SK-N-SH (cell line): Measurements from ENCODE around the gene TPSAB1. TPM values are rescaled to one million over a fixed set of nuclear protein-coding genes. Genes with fewer than 3 reads are reported as not detected.
A peak's percentile ranks its signal among the peaks of the same experiment; 100 is the strongest.

Experiments
- CTCF ChIA-PET: fragments of 300-600, 350-600 bp; formaldehyde crosslinking; extraction: SDS; loops from one replicate; lab custom pipeline; 2021; lab: Yijun Ruan, JAX
- POLR2A ChIA-PET: fragments of 350-600 bp; sonication (Branson Sonifier 250); formaldehyde crosslinking; extraction: SDS; loops from one replicate; lab custom pipeline; 2020; ENCODE audit warnings: antibody characterized with exemption, inconsistent platforms; lab: Yijun Ruan, JAX
- DNase-seq: peaks from one replicate; pipeline ENCODE4 v3.0.0; 2012
- H2AFZ ChIP-seq: fragments of 200-600 bp; sonication (generic); 2 replicates; pipeline ENCODE4 v1.8.1; 2016; ENCODE audit warnings: antibody characterized with exemption, mild to moderate bottlenecking, low read depth
- H3F3A ChIP-seq: fragments of 200-600 bp; sonication (generic); replicated peaks from 2 replicates; pipeline ENCODE3; 2016; ENCODE audit warnings: antibody characterized with exemption, mild to moderate bottlenecking; ENCODE audit not compliant: insufficient read depth
- H3K27ac ChIP-seq, 2 experiments: fragments of 200-500 bp in 1 of 2; fragments of 200-600 bp in 1 of 2; sonication (Bioruptor generic) in 1 of 2; sonication (generic), shearing (Covaris generic) in 1 of 2; 2 replicates each; pipeline versions ENCODE4 v1.5.1 to v1.6.1; 2014 to 2016; ENCODE audit warnings: low read depth in 2 of 2, inconsistent platforms in 1 of 2, low read length in 1 of 2, mild to moderate bottlenecking in 1 of 2, mixed read lengths in 1 of 2
- H3K27me3 ChIP-seq: fragments of 200-600 bp; sonication (generic), shearing (Covaris generic); 2 replicates; pipeline ENCODE4 v1.6.1; 2016; ENCODE audit warnings: mixed run types; ENCODE audit not compliant: insufficient read depth
- H3K36me3 ChIP-seq, 2 experiments: fragments of 200-500 bp in 1 of 2; fragments of 200-600 bp in 1 of 2; sonication (Bioruptor generic) in 1 of 2; sonication (generic) in 1 of 2; replicated peaks in 1 of 2; 2 replicates each; pipeline versions ENCODE3 to v1.5.1; 2014 to 2016; ENCODE audit warnings: low read length in 1 of 2, mild to moderate bottlenecking in 1 of 2; ENCODE audit not compliant: insufficient read depth in 2 of 2, control insufficient read depth in 1 of 2
- H3K4me1 ChIP-seq, 2 experiments: fragments of 200-500 bp in 1 of 2; fragments of 200-600 bp in 1 of 2; sonication (Bioruptor generic) in 1 of 2; sonication (generic), shearing (Covaris generic) in 1 of 2; 2 replicates each; pipeline versions ENCODE4 v1.5.1 to v1.6.1; 2014 to 2016; ENCODE audit warnings: low read depth in 1 of 2, low read length in 1 of 2, mixed run types in 1 of 2; ENCODE audit not compliant: insufficient read depth in 2 of 2, control insufficient read depth in 1 of 2
- H3K4me2 ChIP-seq: fragments of 200-600 bp; sonication (generic), shearing (Covaris generic); 2 replicates; pipeline ENCODE4 v1.6.1; 2017; ENCODE audit warnings: mixed run types
- H3K4me3 ChIP-seq, 2 experiments: fragments of 200-500 bp in 1 of 2; fragments of 200-600 bp in 1 of 2; sonication (Bioruptor generic) in 1 of 2; sonication (generic), shearing (Covaris generic) in 1 of 2; 2 replicates each; pipeline versions ENCODE4 v1.5.1 to v1.8.1; 2014 to 2016; ENCODE audit warnings: low read depth in 2 of 2, inconsistent platforms in 1 of 2, low read length in 1 of 2, mild to moderate bottlenecking in 1 of 2, mixed read lengths in 1 of 2, moderate library complexity in 1 of 2
- H3K79me2 ChIP-seq: fragments of 200-600 bp; sonication (generic); 2 replicates; pipeline ENCODE4 v1.8.1; 2017; ENCODE audit warnings: mild to moderate bottlenecking; ENCODE audit not compliant: insufficient read depth
- H3K9ac ChIP-seq: fragments of 200-600 bp; sonication (generic); 2 replicates; pipeline ENCODE4 v1.6.1; 2017; ENCODE audit warnings: mixed run types
- H3K9me2 ChIP-seq: fragments of 200-600 bp; sonication (generic); 2 replicates; pipeline ENCODE4 v1.6.1; 2017; ENCODE audit warnings: mixed run types
- H3K9me3 ChIP-seq: fragments of 200-600 bp; sonication (generic); 2 replicates; pipeline ENCODE4 v1.6.1; 2017; ENCODE audit warnings: mixed run types, mild to moderate bottlenecking, moderate library complexity
- H4K20me1 ChIP-seq: fragments of 200-600 bp; sonication (generic); 2 replicates; pipeline ENCODE4 v1.6.1; 2017; ENCODE audit warnings: mild to moderate bottlenecking, mixed run types; ENCODE audit not compliant: insufficient read depth
- CTCF ChIP-seq: fragments of 200-600 bp; sonication (generic); IDR thresholded peaks from 2 replicates; pipeline ENCODE4 v1.6.1; 2017; ENCODE audit warnings: antibody characterized with exemption, mild to moderate bottlenecking, moderate library complexity
- ELF1 ChIP-seq: IDR thresholded peaks from 2 replicates; pipeline ENCODE4 v1.4.0; 2012
- EZH2phosphoT487 ChIP-seq: fragments of 200-600 bp; sonication (generic); IDR thresholded peaks from 2 replicates; pipeline ENCODE4 v1.6.1; 2017; ENCODE audit warnings: low read depth, mixed run types, mild to moderate bottlenecking, antibody characterized with exemption, moderate library complexity, borderline replicate concordance
- FOSL2 ChIP-seq: IDR thresholded peaks from 2 replicates; pipeline ENCODE4 v1.4.0; 2012; ENCODE audit warnings: low read depth, mild to moderate bottlenecking, moderate library complexity, borderline replicate concordance
- FOXJ3 ChIP-seq: sonication (generic); formaldehyde crosslinking; IDR thresholded peaks from 2 replicates; pipeline ENCODE4 v1.5.1; 2020; ENCODE audit warnings: mild to moderate bottlenecking, missing genetic modification reagents
- JUND ChIP-seq: IDR thresholded peaks from 2 replicates; pipeline ENCODE4 v1.4.0; 2012
- MAX ChIP-seq: IDR thresholded peaks from 2 replicates; pipeline ENCODE4 v1.4.0; 2012; ENCODE audit warnings: low read depth
- MEF2A ChIP-seq: IDR thresholded peaks from 2 replicates; pipeline ENCODE4 v1.4.0; 2012; ENCODE audit warnings: low read depth, borderline replicate concordance
- MXI1 ChIP-seq: IDR thresholded peaks from 2 replicates; pipeline ENCODE4 v1.6.1; 2012; ENCODE audit warnings: mild to moderate bottlenecking, low read depth, low read length, improper control_type of control experiment
- NFIC ChIP-seq: IDR thresholded peaks from 2 replicates; pipeline ENCODE4 v1.4.0; 2012; ENCODE audit warnings: borderline replicate concordance
- NRF1 ChIP-seq: IDR thresholded peaks from 2 replicates; pipeline ENCODE4 v1.6.1; 2012; ENCODE audit warnings: low read depth, mild to moderate bottlenecking, low read length
- RAD21 ChIP-seq: IDR thresholded peaks from 2 replicates; pipeline ENCODE4 v1.6.1; 2012; ENCODE audit warnings: mild to moderate bottlenecking, low read length
- RFX5 ChIP-seq: IDR thresholded peaks from 2 replicates; pipeline ENCODE4 v1.6.1; 2012; ENCODE audit warnings: mild to moderate bottlenecking, improper control_type of control experiment, low read length
- RXRA ChIP-seq: IDR thresholded peaks from 2 replicates; pipeline ENCODE4 v1.4.0; 2012; ENCODE audit warnings: low read depth, mild to moderate bottlenecking, borderline replicate concordance
- SIN3A ChIP-seq: IDR thresholded peaks from 2 replicates; pipeline ENCODE4 v1.6.1; 2012; ENCODE audit warnings: low read depth, mild to moderate bottlenecking, low read length, moderate library complexity, borderline replicate concordance
- SMC3 ChIP-seq: IDR thresholded peaks from 2 replicates; pipeline ENCODE4 v1.6.1; 2012; ENCODE audit warnings: low read depth, low read length, improper control_type of control experiment
- TAF1 ChIP-seq: IDR thresholded peaks from 2 replicates; pipeline ENCODE4 v1.6.1; 2012; ENCODE audit warnings: low read depth, mild to moderate bottlenecking, low read length, moderate library complexity, borderline replicate concordance
- TCF12 ChIP-seq: IDR thresholded peaks from 2 replicates; pipeline ENCODE4 v1.4.0; 2012
- USF1 ChIP-seq: IDR thresholded peaks from 2 replicates; pipeline ENCODE4 v1.4.0; 2012; ENCODE audit warnings: low read depth, borderline replicate concordance
- ZBTB33 ChIP-seq: IDR thresholded peaks from 2 replicates; pipeline ENCODE4 v1.4.0; 2012; ENCODE audit warnings: low read depth, borderline replicate concordance
- WGBS: methylation state at CpG from one replicate; pipeline ENCODE4 v1.1.6; 2017; ENCODE audit warnings: low lambda C conversion rate; 5-methylcytosine and 5-hydroxymethylcytosine counted together
- polyA plus RNA-seq, 3 experiments: library from polyadenylated mRNA; depleted of rRNA; stranded (reverse); fragments of >200 nt; gene quantifications; 2 replicates each; pipeline ENCODE4 v1.2.3, GENCODE V29; 2012

Gene TPSAB1
- polyA plus RNA-seq, 1 of the 3 experiments (the other 2 are of a cell fraction), result not detected

GRCh38 chr16:1194665-1195392 is 45.7 kb upstream of the TPSAB1 start:
- no peak overlapping the region for H2AFZ ChIP-seq
- H3F3A ChIP-seq, result no peaks in the 10 kb centered on the region
- H4K20me1 ChIP-seq, result peaks cover 8% of the 10 kb centered on the region; the same call in 1 of the 2 replicates
- WGBS, result 24% methylated on average over 26 of the region's 61 CpGs
- DNase-seq, result peak; percentile 89
- H3K4me1 ChIP-seq, result no peaks in the 10 kb centered on the region; a peak in 1 of 4 replicates
- no peak for TF ChIP-seq RXRA
- no peak for TF ChIP-seq MEF2A
- TF ChIP-seq SMC3, result peak; percentile 84
- TF ChIP-seq EZH2phosphoT487, result no peak
- no peak for TF ChIP-seq NFIC
- TF ChIP-seq RAD21, result peak; percentile 63
- TF ChIP-seq FOSL2, result no peak
- no peak for TF ChIP-seq ELF1
- TF ChIP-seq RFX5, result no peak
- no peak for TF ChIP-seq SIN3A
- TF ChIP-seq NRF1, result no peak
- TF ChIP-seq JUND, result no peak
- TF ChIP-seq CTCF, result peak; percentile 91
- TF ChIP-seq MAX, result no peak
- TF ChIP-seq MXI1, result no peak
- TF ChIP-seq TAF1, result no peak
- TF ChIP-seq TCF12, result no peak
- TF ChIP-seq USF1, result no peak
- no peak for TF ChIP-seq ZBTB33
- TF ChIP-seq FOXJ3 (CRISPR knock-in tag), result no peak
- H3K27ac ChIP-seq, result no peak overlapping the region
- H3K4me2 ChIP-seq, result no peak overlapping the region
- POLR2A ChIA-PET, result no interaction called here
- no peaks in the 10 kb centered on the region for H3K36me3 ChIP-seq
- CTCF ChIA-PET, result interaction anchor here (0.7 to 2.1 kb wide), 20 partner anchors 10 to 196 kb away, joined by 3 to 9 read pairs (median 4); partner anchors contain the start of gene TPSG1
- H3K27me3 ChIP-seq, result peaks cover 41% of the 10 kb centered on the region
- no peak overlapping the region for H3K9ac ChIP-seq
- H3K4me3 ChIP-seq, result peak overlapping the region in 1 of 2 experiments; percentile 31; a peak in 1 of 4 replicates
- H3K9me2 ChIP-seq, result no peaks in the 10 kb centered on the region
- no peaks in the 10 kb centered on the region for H3K9me3 ChIP-seq
- H3K79me2 ChIP-seq, result no peaks in the 10 kb centered on the region
